H1 (cell line): ENCODE results near the gene MYD88. TPM values are rescaled to one million over a fixed set of nuclear protein-coding genes. Genes with fewer than 3 reads are reported as not detected.

Experiments
- CTCF ChIA-PET: fragments of 300-600 bp; sonication (Branson Sonifier 250); formaldehyde crosslinking; loops from one replicate; lab custom pipeline; 2021; ENCODE audit not compliant: partially characterized antibody; lab: Charles Lee
- POLR2A ChIA-PET: fragments of 300-600 bp; sonication (Branson Sonifier 250); formaldehyde crosslinking; loops from one replicate; lab custom pipeline; 2021; ENCODE audit warnings: inconsistent platforms; ENCODE audit not compliant: partially characterized antibody; lab: Charles Lee
- DNase-seq, 2 experiments: peaks; one replicate each; pipeline versions ENCODE4 v3.0.0 to v3.0.0-alpha.2; 2010 to 2022; ENCODE audit warnings: low spot score in 2 of 2, low read depth in 1 of 2, mixed read lengths in 1 of 2
- FAIRE-seq: peaks from 2 replicates; lab custom pipeline; 2011; peaks lifted over from hg19 to GRCh38; lab: Jason Lieb, UNC
- H2AFZ ChIP-seq: 2 replicates; pipeline ENCODE4 v1.8.1; 2012; ENCODE audit warnings: low read length, inconsistent platforms
- H2AK5ac ChIP-seq: 2 replicates; pipeline ENCODE4 v1.6.1; 2013; ENCODE audit warnings: low read depth, low read length
- H2BK120ac ChIP-seq: replicated peaks from 2 replicates; pipeline ENCODE3; 2013; ENCODE audit warnings: low read depth, low read length, inconsistent platforms
- H2BK12ac ChIP-seq: 2 replicates; pipeline ENCODE4 v1.6.1; 2013; ENCODE audit warnings: low read depth, low read length
- H2BK15ac ChIP-seq: 2 replicates; pipeline ENCODE4 v1.6.1; 2013; ENCODE audit warnings: low read length
- H2BK20ac ChIP-seq: 2 replicates; pipeline ENCODE4 v1.6.1; 2013; ENCODE audit warnings: low read length
- H2BK5ac ChIP-seq: 2 replicates; pipeline ENCODE4 v1.6.1; 2013; ENCODE audit warnings: low read depth, low read length
- H3K14ac ChIP-seq: 2 replicates; pipeline ENCODE4 v1.6.1; 2013; ENCODE audit warnings: inconsistent platforms; ENCODE audit not compliant: insufficient read length
- H3K18ac ChIP-seq: 2 replicates; pipeline ENCODE4 v1.6.1; 2013; ENCODE audit warnings: low read length; ENCODE audit errors: extremely low read depth
- H3K23ac ChIP-seq: 2 replicates; pipeline ENCODE4 v1.6.1; 2013; ENCODE audit warnings: inconsistent platforms; ENCODE audit not compliant: insufficient read length
- H3K23me2 ChIP-seq: 2 replicates; pipeline ENCODE4 v1.6.1; 2013; ENCODE audit warnings: low read depth, low read length
- H3K27ac ChIP-seq: 2 replicates; pipeline ENCODE4 v1.6.1; 2011; ENCODE audit warnings: low read depth, low read length, inconsistent platforms
- H3K27me3 ChIP-seq, 4 experiments: replicated peaks in 1 of 4; 1 replicate in 1 of 4; 2 replicates in 3 of 4; pipeline versions ENCODE4 v1.6.1 to v1.8.1; 2011 to 2013; ENCODE audit warnings: low read length in 3 of 4, mild to moderate bottlenecking in 3 of 4, inconsistent platforms in 2 of 4, mixed read lengths in 2 of 4, moderate library complexity in 1 of 4; ENCODE audit not compliant: control insufficient read depth in 3 of 4, insufficient read depth in 3 of 4; ENCODE audit errors: extremely low read depth in 1 of 4
- H3K36me3 ChIP-seq, 4 experiments: 2 replicates each; pipeline versions ENCODE4 v1.6.1 to v1.8.1; 2011 to 2013; ENCODE audit warnings: mild to moderate bottlenecking in 4 of 4, low read length in 3 of 4, moderate library complexity in 2 of 4, control low read depth in 1 of 4, inconsistent platforms in 1 of 4; ENCODE audit not compliant: insufficient read depth in 4 of 4, control insufficient read depth in 2 of 4
- H3K4ac ChIP-seq: replicated peaks from 2 replicates; pipeline ENCODE3; 2013; ENCODE audit warnings: low read length, low read depth, mixed read lengths, inconsistent platforms; ENCODE audit not compliant: insufficient read length
- H3K4me1 ChIP-seq, 4 experiments: replicated peaks in 1 of 4; 1 replicate in 1 of 4; 2 replicates in 3 of 4; pipeline versions ENCODE4 v1.6.1 to v1.8.1; 2011 to 2013; ENCODE audit warnings: low read length in 3 of 4, inconsistent platforms in 2 of 4, mixed read lengths in 1 of 4; ENCODE audit not compliant: insufficient read depth in 4 of 4, control insufficient read depth in 3 of 4
- H3K4me2 ChIP-seq, 2 experiments: 2 replicates each; pipeline versions ENCODE4 v1.6.1 to v1.8.1; 2011 to 2013; ENCODE audit warnings: low read depth in 2 of 2, low read length in 2 of 2, control low read depth in 1 of 2, inconsistent platforms in 1 of 2, mild to moderate bottlenecking in 1 of 2; ENCODE audit not compliant: insufficient read depth in 1 of 2
- H3K4me3 ChIP-seq, 4 experiments: fragments of 200-600, 300-600 bp in 1 of 4; sonication (generic), shearing (Covaris generic), sonication (Bioruptor Twin) in 1 of 4; 2 replicates each; pipeline versions ENCODE4 v1.5.1 to v1.8.1; 2011 to 2016; ENCODE audit warnings: low read length in 4 of 4, low read depth in 3 of 4, control low read depth in 2 of 4, inconsistent platforms in 2 of 4, mild to moderate bottlenecking in 2 of 4, mixed read lengths in 1 of 4, moderate library complexity in 1 of 4; ENCODE audit not compliant: insufficient read depth in 2 of 4; ENCODE audit errors: extremely low read depth in 1 of 4
- H3K56ac ChIP-seq: replicated peaks from 2 replicates; pipeline ENCODE3; 2013; ENCODE audit warnings: low read depth, mild to moderate bottlenecking, mixed read lengths, low read length, inconsistent platforms; ENCODE audit not compliant: insufficient read length
- H3K79me1 ChIP-seq: 2 replicates; pipeline ENCODE4 v1.6.1; 2013; ENCODE audit warnings: low read depth, low read length, control low read depth
- H3K79me2 ChIP-seq, 2 experiments: 2 replicates each; pipeline versions ENCODE4 v1.6.1 to v1.8.1; 2012 to 2013; ENCODE audit warnings: low read length in 2 of 2, mild to moderate bottlenecking in 2 of 2, inconsistent platforms in 1 of 2; ENCODE audit not compliant: insufficient read depth in 2 of 2, control insufficient read depth in 1 of 2
- H3K9ac ChIP-seq, 4 experiments: replicated peaks in 1 of 4; 1 replicate in 1 of 4; 2 replicates in 3 of 4; pipeline versions ENCODE4 v1.6.1 to v1.8.1; 2011 to 2013; ENCODE audit warnings: low read depth in 3 of 4, low read length in 3 of 4, control low read depth in 2 of 4, mild to moderate bottlenecking in 2 of 4, moderate library complexity in 2 of 4, inconsistent platforms in 1 of 4; ENCODE audit errors: extremely low read depth in 1 of 4
- H3K9me3 ChIP-seq, 2 experiments: 2 replicates each; pipeline versions ENCODE4 v1.6.1 to v1.8.1; 2012 to 2013; ENCODE audit warnings: mild to moderate bottlenecking in 2 of 2, moderate library complexity in 2 of 2, control low read depth in 1 of 2, inconsistent platforms in 1 of 2, low read depth in 1 of 2, low read length in 1 of 2, mixed read lengths in 1 of 2; ENCODE audit not compliant: insufficient read depth in 2 of 2
- H4K20me1 ChIP-seq, 2 experiments: replicated peaks in 1 of 2; 2 replicates each; pipeline versions ENCODE3 to v1.8.1; 2011 to 2013; ENCODE audit warnings: inconsistent platforms in 2 of 2, low read length in 2 of 2, mild to moderate bottlenecking in 1 of 2; ENCODE audit not compliant: insufficient read depth in 2 of 2, control insufficient read depth in 1 of 2
- H4K5ac ChIP-seq: 2 replicates; pipeline ENCODE4 v1.6.1; 2013; ENCODE audit warnings: low read length, low read depth, mixed read lengths, inconsistent platforms; ENCODE audit not compliant: insufficient read length
- H4K8ac ChIP-seq: 2 replicates; pipeline ENCODE4 v1.8.0; 2013; ENCODE audit warnings: mild to moderate bottlenecking, moderate library complexity, low read length, inconsistent platforms; ENCODE audit not compliant: insufficient read depth; ENCODE audit errors: extremely low read depth
- H4K91ac ChIP-seq: replicated peaks from 2 replicates; pipeline ENCODE3; 2013; ENCODE audit warnings: low read length, mixed read lengths, inconsistent platforms; ENCODE audit not compliant: insufficient read length
- CEBPB ChIP-seq: IDR thresholded peaks from 2 replicates; pipeline ENCODE4 v1.6.1; 2012; ENCODE audit warnings: low read depth, low read length
- EZH2 ChIP-seq: fragments of 200-600 bp; sonication (generic); IDR thresholded peaks from 2 replicates; pipeline ENCODE4 v1.7.1; 2012; ENCODE audit warnings: low read depth, mild to moderate bottlenecking, moderate library complexity, low read length, inconsistent platforms; ENCODE audit not compliant: severe bottlenecking
- HDAC6 ChIP-seq: IDR thresholded peaks from one replicate; pipeline ENCODE4 v1.7.1; 2012; ENCODE audit warnings: low read depth, mild to moderate bottlenecking, inconsistent platforms, low read length, moderate library complexity
- KDM1A ChIP-seq: fragments of 200-600, 300-600 bp; sonication (generic); IDR thresholded peaks from 2 replicates; pipeline ENCODE4 v1.7.1; 2016; ENCODE audit warnings: mild to moderate bottlenecking, low read length, borderline replicate concordance
- MAX ChIP-seq: IDR thresholded peaks from 2 replicates; pipeline ENCODE4 v1.6.1; 2012; ENCODE audit warnings: inconsistent platforms
- PHF8 ChIP-seq: fragments of 200-600 bp; sonication (generic); conservative IDR thresholded peaks from 2 replicates; pipeline ENCODE4 v1.7.1; 2012; ENCODE audit warnings: low read depth, mild to moderate bottlenecking, inconsistent platforms, low read length, moderate library complexity
- SAP30 ChIP-seq: fragments of 300-600 bp; sonication (generic); IDR thresholded peaks from 2 replicates; pipeline ENCODE4 v1.7.1; 2012; ENCODE audit warnings: low read length, moderate library complexity, mild to moderate bottlenecking, inconsistent platforms; ENCODE audit not compliant: insufficient read depth, insufficient replicate concordance
- SIX5 ChIP-seq: IDR thresholded peaks from 2 replicates; pipeline ENCODE4 v1.6.1; 2011; ENCODE audit warnings: mild to moderate bottlenecking, low read depth, low read length
- SP2 ChIP-seq: IDR thresholded peaks from 2 replicates; pipeline ENCODE4 v1.6.1; 2012; ENCODE audit warnings: mild to moderate bottlenecking, low read length, inconsistent platforms
- TCF12 ChIP-seq: IDR thresholded peaks from 2 replicates; pipeline ENCODE4 v1.6.1; 2011; ENCODE audit warnings: low read depth, mild to moderate bottlenecking, low read length
- WGBS, 2 experiments: shearing (Covaris generic) in 1 of 2; methylation state at CpG; one replicate each; pipeline versions ENCODE4 v1.1.6 to v1.1.7; 2013 to 2015; ENCODE audit warnings: low lambda C conversion rate in 2 of 2, mixed read lengths in 2 of 2, inconsistent platforms in 1 of 2, low coverage in 1 of 2, missing lambda C conversion rate in 1 of 2; ENCODE audit not compliant: insufficient replicate concordance in 2 of 2, insufficient coverage in 1 of 2, insufficient read length in 1 of 2; ENCODE audit errors: extremely low coverage in 1 of 2, missing lambda C conversion rate in 1 of 2; 5-methylcytosine and 5-hydroxymethylcytosine counted together
- polyA plus RNA-seq, 7 experiments: library from polyadenylated mRNA; depleted of rRNA in 3 of 7; stranded (reverse) in 5 of 7; unstranded in 2 of 7; fragments of >200 nt in 5 of 7; fragments of 200-250 nt in 2 of 7; gene quantifications; 1 replicate in 5 of 7; 2 replicates in 1 of 7; 4 replicates in 1 of 7; pipeline versions ENCODE4 v1.2.1 to v1.2.3, GENCODE V29; 2011 to 2013; ENCODE audit warnings: missing spikeins in 2 of 7, mixed read lengths in 2 of 7
- total RNA-seq: library from RNA; stranded (reverse); fragmentation: NEBNext Ultra II Directional; extraction: Animal tissue kit (Norgen Biotek cat#: 25700); gene quantifications from 2 replicates; pipeline ENCODE4 v1.2.1, GENCODE V29; 2021

Gene MYD88
- total and polyA plus RNA-seq, 2 of the 8 experiments (the other 6 are each of a cell fraction or from before 2014, with no cell fraction given), result 22.1 to 22.5 TPM

GRCh38 chr3:38153221-38153620, 14.8 kb downstream of the MYD88 start:
- peak in 1 of 2 experiments; percentile 20 for DNase-seq
- POLR2A ChIA-PET, result interaction anchor here (1.0 to 2.0 kb wide), 3 partner anchors 12 to 14 kb away, joined by 3 to 6 read pairs (median 3); partner anchors contain the start of gene OXSR1

More at GRCh38 chr3:38153221-38153620, 14.8 kb downstream of the MYD88 start:
- TF ChIP-seq TCF12, result no peak
- no peak for TF ChIP-seq MAX
- TF ChIP-seq CEBPB, result no peak
- TF ChIP-seq SAP30, result no peak
- no peak for TF ChIP-seq HDAC6
- no peak for TF ChIP-seq SIX5
- no peak for TF ChIP-seq EZH2
- no peak for TF ChIP-seq KDM1A
- no peak for TF ChIP-seq SP2
- no peak for TF ChIP-seq PHF8
- no peaks in the 10 kb centered on the region for H4K20me1 ChIP-seq
- H2BK20ac ChIP-seq, result no peak overlapping the region
- H3K79me2 ChIP-seq, result no peaks in the 10 kb centered on the region
- no peak overlapping the region for H4K5ac ChIP-seq
- no peak overlapping the region for H4K8ac ChIP-seq
- no peak overlapping the region for H3K18ac ChIP-seq
- H3K27ac ChIP-seq, result no peak overlapping the region
- no peaks in the 10 kb centered on the region for H3K9me3 ChIP-seq
- no peak overlapping the region for H2BK5ac ChIP-seq
- WGBS, 2 experiments, result 83% methylated on average over 2 of the region's 2 CpGs; no CpG with 5 or more reads in 1 of the 2 experiments
- no peak overlapping the region for H3K9ac ChIP-seq
- no peak overlapping the region for H3K56ac ChIP-seq
- no peak overlapping the region for H3K14ac ChIP-seq
- H3K27me3 ChIP-seq, result no peaks in the 10 kb centered on the region
- no peaks in the 10 kb centered on the region for H3K23me2 ChIP-seq
- no peak overlapping the region for H2BK15ac ChIP-seq
- no peak overlapping the region for H2AK5ac ChIP-seq
- CTCF ChIA-PET, result interaction anchor here (0.7 to 10.9 kb wide), 6 partner anchors 10 to 193 kb away, joined by 3 to 52 read pairs (median 6); partner anchors contain the start of genes ACAA1 and MYD88
- H3K4me2 ChIP-seq, result no peak overlapping the region
- no peaks in the 10 kb centered on the region for H3K36me3 ChIP-seq
- no peak overlapping the region for H4K91ac ChIP-seq
- FAIRE-seq, result no peak
- no peak overlapping the region for H2BK12ac ChIP-seq
- no peak overlapping the region for H2BK120ac ChIP-seq
- no peak overlapping the region for H3K4ac ChIP-seq
- no peak overlapping the region for H3K23ac ChIP-seq
- H3K4me1 ChIP-seq, result no peaks in the 10 kb centered on the region
- no peak overlapping the region for H3K4me3 ChIP-seq
- 0 out of 2 replicates have a peak overlapping the region, but pooled peaks have one; percentile 25 for H2AFZ ChIP-seq
- no peaks in the 10 kb centered on the region for H3K79me1 ChIP-seq
